ENCODE measurements around the gene WDFY4. TPM values are rescaled to one million over a fixed set of nuclear protein-coding genes. Genes with fewer than 3 reads are reported as not detected.

WDFY4 gene
- total and polyA plus RNA-seq, 4 donors = 4.6 to 26.9 (median 13.5) TPM

GRCh38 chr10:48941427-48942075 lies 256.9 kb downstream of the WDFY4 start:
- H3K4me3 ChIP-seq = no peak overlapping the region
- 87 to 94% methylated on average over 10 of the region's 10 CpGs for WGBS, 2 donors
- DNase-seq = no peak
- no peak for TF ChIP-seq CTCF (IDR thresholded peaks at IDR 0.05; ENCODE audit: control extremely low read depth, extremely low read depth)
- H3K27ac ChIP-seq (ENCODE audit: low read depth in 1 of 2, low read length in 1 of 2) = no peak overlapping the region
- no peaks in the 10 kb centered on the region for H3K36me3 ChIP-seq (ENCODE audit: control insufficient read depth in 4 of 4, insufficient read depth in 4 of 4, low read length in 4 of 4)
- H3K27me3 ChIP-seq (ENCODE audit: control insufficient read depth in 3 of 3, insufficient read depth in 3 of 3, low read length in 2 of 3) = no peaks in the 10 kb centered on the region
- H3K9ac ChIP-seq (ENCODE audit: insufficient read depth in 1 of 2, low read length in 2 of 2) = no peak overlapping the region
- peaks cover 0 to 1% (median 0%) of the 10 kb centered on the region in 5 donors for H3K4me1 ChIP-seq (ENCODE audit: control insufficient read depth in 5 of 5, insufficient read depth in 5 of 5, low read length in 5 of 5)
- no peak for ATAC-seq (ENCODE audit: insufficient read depth, low FRiP score)
- no peaks in the 10 kb centered on the region for H3K9me3 ChIP-seq (ENCODE audit: control insufficient read depth in 4 of 4, insufficient read depth in 3 of 4, low read length in 3 of 4)

DNA sequence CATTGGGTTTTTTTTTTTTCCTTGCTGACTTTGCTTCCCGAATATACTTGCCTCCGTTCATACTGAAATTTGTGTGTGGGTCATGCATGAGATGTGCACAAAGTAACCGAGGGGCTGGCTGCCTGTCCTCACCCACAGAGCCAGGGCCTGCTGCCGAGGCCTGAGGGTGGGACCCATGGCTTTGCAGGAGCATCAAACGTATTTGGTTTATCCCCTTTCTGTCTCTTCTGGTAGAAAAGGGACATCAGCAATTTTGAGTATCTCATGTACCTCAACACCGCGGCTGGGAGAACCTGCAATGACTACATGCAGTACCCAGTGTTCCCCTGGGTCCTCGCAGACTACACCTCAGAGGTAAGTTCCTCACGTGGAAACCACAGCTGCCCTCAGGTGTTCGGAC lies 258.4 kb downstream of the WDFY4 start:
- Histone ChIP-seq H3K9ac (ENCODE audit: insufficient read depth in 1 of 2, low read length in 2 of 2) (no peak overlapping the region), H3K27ac (ENCODE audit: low read depth in 1 of 2, low read length in 1 of 2) (no peak overlapping the region), H3K27me3 (ENCODE audit: control insufficient read depth in 3 of 3, insufficient read depth in 3 of 3, low read length in 2 of 3) (no peaks in the 10 kb centered on the region), H3K4me1 (ENCODE audit: control insufficient read depth in 5 of 5, insufficient read depth in 5 of 5, low read length in 5 of 5) (peaks cover 0 to 7% (median 3%) of the 10 kb centered on the region in 5 donors), H3K36me3 (ENCODE audit: control insufficient read depth in 4 of 4, insufficient read depth in 4 of 4, low read length in 4 of 4) (peaks cover 0 to 2% (median 0%) of the 10 kb centered on the region in 4 donors), H3K9me3 (ENCODE audit: control insufficient read depth in 4 of 4, insufficient read depth in 3 of 4, low read length in 3 of 4) (no peaks in the 10 kb centered on the region), H3K4me3 (no peak overlapping the region)
- WGBS, 2 donors = 93 to 94% methylated on average over 10 of the region's 10 CpGs
- no peak for DNase-seq
- no peak for TF ChIP-seq CTCF (IDR thresholded peaks at IDR 0.05; ENCODE audit: control extremely low read depth, extremely low read depth)
- ATAC-seq (ENCODE audit: insufficient read depth, low FRiP score) = no peak

GRCh38 chr10:48944171-48944570 lies 259.5 kb downstream of the WDFY4 start:
- no peak overlapping the region for H3K4me3 ChIP-seq
- WGBS, 2 donors = 92 to 95% methylated on average over 3 of the region's 3 CpGs
- DNase-seq = no peak
- TF ChIP-seq CTCF (IDR thresholded peaks at IDR 0.05; ENCODE audit: control extremely low read depth, extremely low read depth) = no peak
- ATAC-seq (ENCODE audit: insufficient read depth, low FRiP score) = no peak
- no peak overlapping the region for H3K27ac ChIP-seq (ENCODE audit: low read depth in 1 of 2, low read length in 1 of 2)
- H3K9me3 ChIP-seq (ENCODE audit: control insufficient read depth in 4 of 4, insufficient read depth in 3 of 4, low read length in 3 of 4) = no peaks in the 10 kb centered on the region
- no peaks in the 10 kb centered on the region for H3K27me3 ChIP-seq (ENCODE audit: control insufficient read depth in 3 of 3, insufficient read depth in 3 of 3, low read length in 2 of 3)
- peaks cover 0 to 2% (median 0%) of the 10 kb centered on the region in 4 donors for H3K36me3 ChIP-seq (ENCODE audit: control insufficient read depth in 4 of 4, insufficient read depth in 4 of 4, low read length in 4 of 4)
- H3K4me1 ChIP-seq (ENCODE audit: control insufficient read depth in 5 of 5, insufficient read depth in 5 of 5, low read length in 5 of 5) = peaks cover 0 to 7% (median 3%) of the 10 kb centered on the region in 5 donors
- no peak overlapping the region for H3K9ac ChIP-seq (ENCODE audit: insufficient read depth in 1 of 2, low read length in 2 of 2)

Measured in lung (tissue), 12 donors.